ENCODE results near the gene FOXP2.
"Not testable (repeated sequence)": the region's sequence is repeated elsewhere in the genome, so short reads cannot be mapped to it uniquely, and the experiment has no call there.

Gene FOXP2

GRCh38 chr7:114598946-114599345 is 184.3 kb downstream of the FOXP2 start:
- no peak for DNase-seq

GRCh38 chr7:114606100-114606499 is 191.5 kb downstream of the FOXP2 start:
- DNase-seq = no peak

DNA sequence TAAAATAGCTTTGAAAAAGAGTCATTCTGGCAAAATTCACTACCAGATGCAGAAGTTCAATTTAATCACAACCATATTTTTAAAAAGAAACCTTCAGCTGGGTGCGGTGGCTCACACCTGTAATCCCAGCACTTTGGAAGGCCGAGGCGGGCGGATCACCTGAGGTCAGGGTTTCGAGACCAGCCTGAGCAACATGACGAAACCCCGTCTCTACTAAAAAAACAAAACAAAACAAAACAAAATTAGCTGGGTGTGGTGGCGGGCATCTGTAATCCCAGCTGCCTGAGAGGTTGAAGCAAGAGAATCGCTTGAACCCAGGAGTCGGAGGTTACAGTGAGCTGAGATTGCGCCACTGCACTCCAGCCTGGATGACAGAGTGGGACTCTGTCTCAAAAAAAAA is 194.2 kb downstream of the FOXP2 start:
- not testable (repeated sequence) for DNase-seq

DNA sequence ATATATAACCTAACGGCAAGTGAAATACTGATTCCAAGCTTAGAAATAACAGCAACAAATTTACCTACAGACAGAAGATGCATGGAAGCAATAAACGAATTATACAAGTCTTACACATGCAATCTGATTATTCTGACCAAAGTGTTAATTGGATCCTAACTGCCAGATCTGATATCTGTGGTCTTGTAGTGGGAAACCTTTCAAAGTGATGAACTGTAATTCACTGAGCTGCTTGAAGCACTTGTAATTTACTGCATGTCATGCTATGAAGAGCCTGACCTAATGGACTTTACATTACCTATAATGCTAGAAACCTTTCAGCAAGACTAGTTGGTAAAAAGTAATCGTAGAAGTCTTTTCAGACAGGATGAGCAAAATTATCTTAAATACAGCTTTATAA is 205.6 kb downstream of the FOXP2 start:
- DNase-seq = no peak

GRCh38 chr7:114622221-114622620 is 207.6 kb downstream of the FOXP2 start:
- no peak for DNase-seq

GRCh38 chr7:114623146-114623545 is 208.5 kb downstream of the FOXP2 start:
- no peak for DNase-seq

GRCh38 chr7:114627231-114627630 is 212.6 kb downstream of the FOXP2 start:
- no peak for DNase-seq

DNA sequence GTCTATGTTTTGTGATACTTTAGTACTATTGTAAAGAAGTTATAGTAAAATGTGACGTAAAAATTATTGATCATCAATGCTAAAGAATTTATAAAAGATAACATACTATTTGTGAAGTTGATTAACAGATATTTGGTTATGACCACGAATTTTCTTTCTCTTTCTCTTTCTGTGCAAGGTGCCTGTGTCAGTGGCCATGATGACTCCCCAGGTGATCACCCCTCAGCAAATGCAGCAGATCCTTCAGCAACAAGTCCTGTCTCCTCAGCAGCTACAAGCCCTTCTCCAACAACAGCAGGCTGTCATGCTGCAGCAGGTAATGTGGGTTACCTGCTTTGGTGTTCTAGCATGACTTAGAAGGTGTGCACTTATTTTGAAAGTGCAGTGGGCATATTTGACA is 213.7 kb downstream of the FOXP2 start:
- DNase-seq = no peak

DNA sequence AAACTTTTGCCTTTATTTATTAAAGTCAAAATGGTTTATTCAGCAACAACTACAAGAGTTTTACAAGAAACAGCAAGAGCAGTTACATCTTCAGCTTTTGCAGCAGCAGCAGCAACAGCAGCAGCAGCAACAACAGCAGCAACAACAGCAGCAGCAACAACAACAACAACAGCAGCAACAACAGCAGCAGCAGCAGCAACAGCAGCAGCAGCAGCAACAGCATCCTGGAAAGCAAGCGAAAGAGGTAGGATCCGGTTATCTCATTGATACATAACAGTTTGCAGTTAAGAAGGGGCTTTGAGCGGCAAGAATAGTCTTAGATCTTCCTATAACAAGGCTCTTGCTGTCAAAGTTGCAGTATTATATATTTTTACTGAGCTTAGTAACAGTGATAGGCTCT is 215.1 kb downstream of the FOXP2 start:
- no peak for DNase-seq

DNA sequence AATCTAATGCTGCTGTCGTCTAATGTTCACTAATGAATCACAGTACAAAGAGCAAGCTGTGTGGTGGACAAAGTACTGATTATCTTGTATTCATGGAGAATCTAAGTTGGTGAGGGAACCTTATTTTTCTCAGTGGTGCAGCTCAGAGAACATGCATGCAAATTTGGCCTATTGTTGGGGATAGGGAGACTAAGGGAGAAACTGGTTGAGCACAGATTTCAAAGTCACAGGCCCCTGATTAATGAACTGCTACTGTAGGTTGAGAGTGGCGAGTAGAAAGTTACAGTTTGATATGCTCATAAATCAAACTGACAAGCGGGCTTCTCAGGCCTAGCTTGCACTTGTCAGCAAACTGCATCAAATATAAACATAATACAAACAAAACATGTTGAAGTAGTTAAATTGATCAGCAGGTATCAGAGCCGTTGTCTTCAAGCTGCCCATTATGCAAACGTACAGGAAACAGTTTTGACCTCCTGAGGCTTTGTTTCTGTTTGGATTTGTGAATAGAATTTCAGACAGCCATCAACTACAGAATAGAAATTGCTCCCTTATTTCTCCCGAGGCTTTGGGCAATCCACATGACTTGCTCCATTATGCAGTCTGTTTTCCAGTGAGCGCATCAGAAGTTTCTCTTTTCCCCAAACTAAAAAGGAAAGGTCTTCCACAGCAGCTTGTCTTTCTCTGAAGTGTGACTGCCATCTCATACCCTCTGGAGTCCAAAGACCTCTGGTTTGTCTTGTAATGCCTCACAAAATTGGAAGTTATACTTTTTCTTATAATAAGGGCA is 215.8 kb downstream of the FOXP2 start:
- DNase-seq = peak; percentile 10

- DNase-seq = no peak
These were observed 216.7 kb downstream of the FOXP2 start for GRCh38 chr7:114631249-114631822.

GRCh38 chr7:114639451-114639850 is 224.8 kb downstream of the FOXP2 start:
- no peak for DNase-seq

DNA sequence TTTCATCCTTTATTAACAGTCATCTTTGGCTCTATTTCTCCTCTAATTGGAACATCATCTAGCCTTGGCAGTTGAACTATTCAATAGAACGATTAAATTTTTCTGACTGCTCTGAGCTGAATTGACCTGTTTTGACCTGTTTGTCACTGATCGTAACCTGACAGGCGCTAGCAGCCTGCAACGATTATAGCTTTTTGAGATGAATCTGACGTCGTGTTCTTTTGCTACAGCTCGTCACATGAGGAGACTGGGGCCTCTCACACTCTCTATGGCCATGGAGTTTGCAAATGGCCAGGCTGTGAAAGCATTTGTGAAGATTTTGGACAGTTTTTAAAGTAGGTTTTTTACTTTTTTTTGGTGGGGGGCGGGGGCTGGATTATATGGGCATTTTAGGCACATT is 229.8 kb downstream of the FOXP2 start:
- no peak for DNase-seq

DNA sequence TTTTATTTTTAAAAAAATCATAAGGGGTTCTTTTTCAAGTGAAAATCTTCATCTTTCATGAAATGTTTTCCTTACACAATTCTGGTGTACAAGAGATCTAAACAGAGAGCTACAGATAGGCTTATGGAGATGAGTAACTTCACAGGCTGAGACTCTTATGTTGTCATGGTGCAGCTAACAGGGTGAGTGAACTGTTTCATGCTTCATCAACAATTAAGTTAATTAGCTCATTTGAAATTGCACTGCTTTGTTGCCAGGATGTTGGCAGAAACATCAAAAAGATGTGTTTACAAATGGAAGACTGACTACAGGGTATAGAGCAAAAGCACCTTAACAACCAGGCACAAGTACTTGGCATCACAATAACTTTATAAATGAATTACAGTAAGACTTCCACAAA is 230.8 kb downstream of the FOXP2 start:
- no peak for DNase-seq

- no peak for DNase-seq
These were observed 232.9 kb downstream of the FOXP2 start for GRCh38 chr7:114647518-114647917.

- DNase-seq = no peak
These were observed 233.5 kb downstream of the FOXP2 start for GRCh38 chr7:114648117-114648516.

- no peak for DNase-seq
These were observed 234.1 kb downstream of the FOXP2 start for GRCh38 chr7:114648680-114649079.

DNA sequence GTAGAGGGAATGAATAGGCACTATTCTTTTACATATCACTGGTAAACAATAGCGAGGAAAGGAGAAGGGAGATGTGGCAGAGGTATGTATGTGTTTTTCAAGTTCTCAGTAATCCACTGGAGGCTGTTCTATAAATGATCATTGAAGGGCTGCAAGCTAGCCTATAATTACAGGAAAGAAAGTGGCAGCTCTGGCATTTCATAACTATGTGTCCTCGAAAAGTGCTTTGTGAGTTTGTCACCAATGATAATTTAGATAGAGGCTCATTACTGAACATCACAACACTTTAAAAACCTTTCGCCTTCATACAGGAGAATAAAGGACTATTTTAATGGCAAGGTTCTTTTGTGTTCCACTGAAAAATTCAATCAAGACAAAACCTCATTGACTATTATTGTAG is 235.1 kb downstream of the FOXP2 start:
- DNase-seq = no peak

DNA sequence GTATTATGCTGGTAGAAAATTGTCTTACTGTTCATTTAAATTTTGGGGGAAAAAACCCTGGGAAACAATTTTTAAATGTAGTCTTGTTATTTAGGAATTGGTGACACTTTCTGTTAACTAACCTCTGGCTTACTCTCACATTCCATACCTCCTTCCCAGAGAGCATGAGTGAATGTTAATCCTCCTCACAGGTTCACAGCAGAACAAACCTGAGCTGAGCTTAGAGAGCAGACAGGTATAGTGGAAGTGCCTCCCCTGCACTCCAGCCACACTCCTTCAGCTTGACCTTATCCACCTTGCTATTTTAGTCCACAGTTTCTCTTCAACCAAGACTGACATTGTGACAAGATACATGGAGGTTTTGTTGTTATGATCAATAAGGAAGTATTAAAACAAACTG is 235.9 kb downstream of the FOXP2 start:
- no peak for DNase-seq

GRCh38 chr7:114652041-114652440 is 237.4 kb downstream of the FOXP2 start:
- no peak for DNase-seq

GRCh38 chr7:114653364-114654088 is 238.9 kb downstream of the FOXP2 start:
- no peak for DNase-seq

GRCh38 chr7:114656466-114656865 is 241.9 kb downstream of the FOXP2 start:
- no peak for DNase-seq

DNA sequence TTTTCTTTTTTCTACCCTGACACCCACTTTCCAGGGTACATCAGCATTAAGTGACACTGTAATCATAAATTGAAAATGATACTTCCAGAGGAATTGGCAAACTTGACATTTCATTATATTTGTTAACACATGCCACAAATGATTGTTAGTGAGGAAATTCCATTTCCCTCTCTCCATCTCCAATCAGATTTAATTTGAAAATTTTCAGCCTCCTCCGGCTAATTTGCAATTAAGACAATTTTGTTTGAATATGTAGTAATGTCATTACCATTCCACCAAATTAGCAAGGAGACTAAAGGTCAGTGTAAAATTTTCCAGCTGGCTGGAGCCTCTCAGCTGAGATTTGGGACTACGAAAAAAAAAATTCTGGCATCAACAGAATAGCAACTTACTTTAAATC is 242.7 kb downstream of the FOXP2 start:
- no peak for DNase-seq

GRCh38 chr7:114658216-114658615 is 243.6 kb downstream of the FOXP2 start:
- no peak for DNase-seq

Measured in midbrain (tissue), 1 donor.